ENCODE measurements around the gene AHDC1. TPM values are rescaled to one million over a fixed set of nuclear protein-coding genes. Genes with fewer than 3 reads are reported as not detected.

The AHDC1 gene
- total RNA-seq, 1 donor from 2014 or later, result 10.8 TPM

GRCh38 chr1:27584453-27584852 is 19.5 kb downstream of the AHDC1 start:
- H3K4me3 ChIP-seq (ENCODE audit: low read depth, low read length), result no peak overlapping the region
- TF ChIP-seq CTCF (conservative IDR thresholded peaks at IDR 0.05; ENCODE audit: low read depth, low read length), result no peak
- DNase-seq (ENCODE audit: low read depth), result no peak

- no peak overlapping the region for H3K4me3 ChIP-seq (ENCODE audit: low read depth, low read length)
- DNase-seq (ENCODE audit: low read depth), result no peak
- TF ChIP-seq CTCF (conservative IDR thresholded peaks at IDR 0.05; ENCODE audit: low read depth, low read length), result no peak
Measured at GRCh38 chr1:27583479-27583878, 20.5 kb downstream of the AHDC1 start.

GRCh38 chr1:27581823-27582243 is 22.1 kb downstream of the AHDC1 start:
- TF ChIP-seq CTCF (conservative IDR thresholded peaks at IDR 0.05; ENCODE audit: low read depth, low read length), result no peak
- DNase-seq (ENCODE audit: low read depth), result no peak
- no peak overlapping the region for H3K4me3 ChIP-seq (ENCODE audit: low read depth, low read length)

- H3K4me3 ChIP-seq (ENCODE audit: low read depth, low read length), result no peak overlapping the region
- DNase-seq (ENCODE audit: low read depth), result no peak
- no peak for TF ChIP-seq CTCF (conservative IDR thresholded peaks at IDR 0.05; ENCODE audit: low read depth, low read length)
Measured at GRCh38 chr1:27577504-27578188, 26.3 kb downstream of the AHDC1 start.

- no peak overlapping the region for H3K4me3 ChIP-seq (ENCODE audit: low read depth, low read length)
- no peak for TF ChIP-seq CTCF (conservative IDR thresholded peaks at IDR 0.05; ENCODE audit: low read depth, low read length)
- no peak for DNase-seq (ENCODE audit: low read depth)
Measured at GRCh38 chr1:27576806-27577227, 27.1 kb downstream of the AHDC1 start.

GRCh38 chr1:27575840-27576331 is 28.1 kb downstream of the AHDC1 start:
- TF ChIP-seq CTCF (conservative IDR thresholded peaks at IDR 0.05; ENCODE audit: low read depth, low read length), result no peak
- no peak for DNase-seq (ENCODE audit: low read depth)
- H3K4me3 ChIP-seq (ENCODE audit: low read depth, low read length), result peak overlapping the region; percentile 48
